NCI-H2227 (cell line): ENCODE results near the gene C13orf46.
"Not testable (repeated sequence)": the region's sequence is repeated elsewhere in the genome, so short reads cannot be mapped to it uniquely, and the experiment has no call there.

Source experiments
- DNase-seq: peaks from one replicate; lab custom pipeline; 2025; ENCODE audit not compliant: unreplicated experiment; lab: John Stamatoyannopoulos, UW

Gene C13orf46

GRCh38 chr13:113926951-113927660 lies 46.8 kb downstream of the C13orf46 start:
- no peak for DNase-seq

- DNase-seq, result no peak
Measured at GRCh38 chr13:113926301-113926761, 47.5 kb downstream of the C13orf46 start.

GRCh38 chr13:113924184-113924901 lies 49.5 kb downstream of the C13orf46 start:
- DNase-seq, result no peak

- no peak for DNase-seq
Measured at GRCh38 chr13:113923376-113924063, 50.4 kb downstream of the C13orf46 start.

GRCh38 chr13:113922412-113923118 lies 51.3 kb downstream of the C13orf46 start:
- DNase-seq, result no peak

GRCh38 chr13:113921763-113922162 lies 52.1 kb downstream of the C13orf46 start:
- DNase-seq, result no peak

GRCh38 chr13:113920606-113921286 lies 53.1 kb downstream of the C13orf46 start:
- DNase-seq, result no peak

GRCh38 chr13:113919761-113920559 lies 53.9 kb downstream of the C13orf46 start:
- DNase-seq, result no peak

- DNase-seq, result no peak
Measured at GRCh38 chr13:113918981-113919701, 54.7 kb downstream of the C13orf46 start.

- DNase-seq, result no peak
Measured at GRCh38 chr13:113918580-113918979, 55.3 kb downstream of the C13orf46 start.

- no peak for DNase-seq
Measured at GRCh38 chr13:113917594-113918371, 56.1 kb downstream of the C13orf46 start.

- DNase-seq, result no peak
Measured at GRCh38 chr13:113917096-113917495, 56.8 kb downstream of the C13orf46 start.

- no peak for DNase-seq
Measured at GRCh38 chr13:113916330-113916815, 57.5 kb downstream of the C13orf46 start.

- no peak for DNase-seq
Measured at GRCh38 chr13:113915786-113916329, 58.0 kb downstream of the C13orf46 start.

- DNase-seq, result no peak
Measured at GRCh38 chr13:113915012-113915763, 58.7 kb downstream of the C13orf46 start.

GRCh38 chr13:113914333-113915011 lies 59.4 kb downstream of the C13orf46 start:
- no peak for DNase-seq

GRCh38 chr13:113913838-113914237 lies 60.0 kb downstream of the C13orf46 start:
- not testable (repeated sequence) for DNase-seq
